ENCODE results near the gene UFSP2.
"Not testable (repeated sequence)": the region's sequence is repeated elsewhere in the genome, so short reads cannot be mapped to it uniquely, and the experiment has no call there.

UFSP2 gene

DNA sequence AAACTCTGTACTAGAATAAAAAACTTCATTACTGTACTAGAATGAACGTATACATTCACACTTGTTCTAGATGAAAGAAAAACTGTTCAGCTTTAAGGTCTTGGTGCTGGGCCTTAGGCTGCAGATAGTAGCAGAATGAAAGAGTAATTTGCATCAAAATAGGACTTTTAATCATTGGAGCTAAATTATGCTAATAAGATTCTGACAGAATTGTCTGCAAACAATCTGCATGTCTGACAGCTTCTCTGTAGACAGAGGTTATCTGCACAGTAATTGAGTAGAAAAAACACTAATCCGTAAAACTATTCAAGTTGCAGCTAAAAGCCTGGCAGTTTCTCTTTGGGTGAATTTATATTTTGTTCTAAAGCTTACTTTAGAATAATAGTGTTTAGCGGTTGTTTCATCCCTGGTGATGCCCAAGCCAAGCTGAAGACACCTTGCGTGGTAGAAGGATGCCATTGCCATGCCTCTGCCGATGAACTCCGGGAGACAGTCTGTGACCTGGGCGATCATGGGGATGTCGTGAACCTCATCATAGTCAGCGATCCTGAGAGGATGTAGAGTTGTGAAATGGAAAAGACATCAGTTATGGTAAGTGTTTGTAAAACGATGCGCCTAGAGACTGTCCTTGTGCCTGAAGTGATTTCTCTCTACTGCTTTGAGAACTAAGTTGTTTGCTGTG lies 55.4 kb downstream of the UFSP2 start:
- no peak for TF ChIP-seq CTCF (conservative IDR thresholded peaks at IDR 0.05; ENCODE audit: control insufficient read depth, insufficient read depth, low read depth, low read length)
- no peak for DNase-seq (ENCODE audit: low read depth)
- no peak overlapping the region for H3K4me3 ChIP-seq (ENCODE audit: control insufficient read depth, low read depth, low read length)

- peak; percentile 30 for DNase-seq (ENCODE audit: low read depth)
- H3K4me3 ChIP-seq (ENCODE audit: control insufficient read depth, low read depth, low read length): no peak overlapping the region
- TF ChIP-seq CTCF (conservative IDR thresholded peaks at IDR 0.05; ENCODE audit: control insufficient read depth, insufficient read depth, low read depth, low read length): no peak
These were observed 56.0 kb downstream of the UFSP2 start for GRCh38 chr4:185369731-185370130.

DNA sequence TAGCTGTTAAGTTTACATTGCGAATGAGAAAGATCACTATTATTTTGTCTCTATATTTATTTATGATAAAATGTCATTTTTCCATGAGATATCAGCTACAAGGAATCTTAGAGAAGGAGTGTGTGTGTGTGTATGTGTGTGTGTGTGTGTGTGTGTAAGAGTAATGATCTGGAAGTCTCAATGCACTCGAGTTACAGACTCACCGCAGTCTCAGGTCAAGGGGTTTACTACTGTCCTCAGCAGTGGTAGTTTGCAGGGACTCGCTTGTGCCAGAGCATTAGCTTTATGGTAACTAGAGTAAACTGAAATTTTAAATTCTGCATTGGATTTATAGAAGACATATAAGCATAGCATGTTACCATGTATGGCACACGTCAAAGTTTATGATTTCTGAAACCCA lies 60.9 kb downstream of the UFSP2 start:
- no peak for DNase-seq (ENCODE audit: low read depth)
- no peak for TF ChIP-seq CTCF (conservative IDR thresholded peaks at IDR 0.05; ENCODE audit: control insufficient read depth, insufficient read depth, low read depth, low read length)
- no peak overlapping the region for H3K4me3 ChIP-seq (ENCODE audit: control insufficient read depth, low read depth, low read length)

DNA sequence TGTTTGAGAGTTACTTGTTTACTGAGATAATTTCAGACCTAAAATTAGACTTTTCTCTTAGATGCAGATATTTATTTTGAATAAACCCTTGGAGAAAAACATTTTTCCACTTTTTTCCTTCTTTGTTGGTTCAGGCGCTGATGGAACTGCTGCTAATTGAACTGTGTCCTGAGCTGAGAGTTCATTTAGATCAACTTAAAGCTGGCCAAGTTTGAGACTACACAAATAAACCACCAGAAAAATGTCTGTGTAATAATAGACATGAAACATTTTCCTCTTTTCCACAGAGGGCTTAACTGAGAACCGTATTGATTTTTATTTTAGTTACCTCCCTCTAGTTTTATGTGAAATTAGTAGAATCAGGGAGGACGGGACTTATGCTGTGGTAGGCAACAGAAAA lies 62.5 kb downstream of the UFSP2 start:
- no peak for TF ChIP-seq CTCF (conservative IDR thresholded peaks at IDR 0.05; ENCODE audit: control insufficient read depth, insufficient read depth, low read depth, low read length)
- DNase-seq (ENCODE audit: low read depth): no peak
- no peak overlapping the region for H3K4me3 ChIP-seq (ENCODE audit: control insufficient read depth, low read depth, low read length)

- not testable (repeated sequence) for H3K4me3 ChIP-seq (ENCODE audit: control insufficient read depth, low read depth, low read length); DNase-seq (ENCODE audit: low read depth)
These were observed 63.2 kb downstream of the UFSP2 start for GRCh38 chr4:185362570-185362969.

DNA sequence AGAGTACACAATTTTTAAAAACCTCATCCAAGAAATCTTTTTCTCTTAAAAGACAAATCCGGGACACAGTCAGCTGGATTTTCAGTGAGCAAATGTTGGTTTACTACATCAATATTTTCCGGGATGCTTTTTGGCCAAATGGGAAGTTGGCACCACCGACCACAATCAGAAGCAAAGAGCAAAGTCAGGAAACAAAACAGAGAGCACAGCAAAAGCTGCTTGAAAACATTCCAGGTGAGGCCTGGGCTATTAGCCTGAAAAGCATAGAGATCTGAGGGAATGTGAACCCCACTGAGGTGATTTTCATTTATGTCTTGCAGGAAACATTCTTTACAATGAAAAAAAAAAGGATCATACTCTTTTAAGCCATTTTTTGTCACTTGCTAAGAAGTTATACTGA lies 63.9 kb downstream of the UFSP2 start:
- H3K4me3 ChIP-seq (ENCODE audit: control insufficient read depth, low read depth, low read length): no peak overlapping the region
- no peak for DNase-seq (ENCODE audit: low read depth)
- TF ChIP-seq CTCF (conservative IDR thresholded peaks at IDR 0.05; ENCODE audit: control insufficient read depth, insufficient read depth, low read depth, low read length): no peak

DNA sequence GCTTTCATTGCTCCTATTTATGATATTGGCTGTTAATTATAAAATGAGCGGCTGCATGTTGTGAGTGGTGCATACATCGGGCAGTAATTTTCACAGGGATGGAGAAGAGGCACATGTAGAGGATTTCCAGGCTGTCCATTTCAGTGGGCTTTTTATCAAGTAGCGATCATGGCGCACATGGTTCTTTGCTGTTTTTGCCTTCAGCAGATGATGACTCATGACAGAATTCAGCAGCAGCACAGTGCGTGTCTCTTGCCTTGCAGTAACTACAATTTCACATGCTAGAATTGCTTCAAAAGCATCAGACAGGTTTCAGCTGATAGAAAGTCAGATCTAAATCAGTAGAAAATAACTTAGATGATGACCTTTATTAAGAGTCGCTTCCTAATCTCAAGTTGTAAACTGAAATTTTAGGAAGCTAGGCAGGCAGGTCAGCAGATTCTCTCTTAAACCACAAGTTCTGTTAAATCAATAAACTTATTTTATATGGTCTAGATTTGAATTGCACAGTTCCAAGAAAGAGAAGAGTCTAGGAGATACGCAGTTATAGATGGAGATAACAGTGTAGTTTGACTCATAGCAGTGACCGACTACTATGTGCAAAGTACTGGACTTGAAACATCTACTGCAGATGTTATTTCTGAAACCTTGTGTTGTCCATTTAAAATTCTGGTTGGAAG lies 65.9 kb downstream of the UFSP2 start:
- DNase-seq (ENCODE audit: low read depth): peak; percentile 23
- H3K4me3 ChIP-seq (ENCODE audit: control insufficient read depth, low read depth, low read length): no peak overlapping the region
- no peak for TF ChIP-seq CTCF (conservative IDR thresholded peaks at IDR 0.05; ENCODE audit: control insufficient read depth, insufficient read depth, low read depth, low read length)
